ENCODE data around the gene VPS35L. TPM values are rescaled to one million over a fixed set of nuclear protein-coding genes. Genes with fewer than 3 reads are reported as not detected.

The VPS35L gene
- total and polyA plus RNA-seq, 10 of the 15 experiments (the other 5 are each of a cell fraction or from before 2014, with no cell fraction given) = 14.9 to 44.1 (median 26.3) TPM

- TF ChIP-seq CUX1 (IDR thresholded peaks at IDR 0.05; ENCODE audit: insufficient replicate concordance, low read depth, low read length) (no peak), NFYB (IDR thresholded peaks at IDR 0.05; ENCODE audit: insufficient read depth, low read depth, low read length) (no peak), KAT2A (conservative IDR thresholded peaks at IDR 0.05; ENCODE audit: control insufficient read depth, low read depth, low read length) (no peak), USF1 (IDR thresholded peaks at IDR 0.05; ENCODE audit: borderline replicate concordance, extremely low read length, insufficient read depth, low read depth, low read length) (peak; percentile 83), MLLT1 (IDR thresholded peaks at IDR 0.05) (peak; percentile 71), SP1 (IDR thresholded peaks at IDR 0.05; ENCODE audit: low read depth, low read length) (no peak), BCL3 (IDR thresholded peaks at IDR 0.05; ENCODE audit: borderline replicate concordance, insufficient read depth, low read depth, low read length, poor library complexity, severe bottlenecking) (peak; percentile 33), IKZF2 (IDR thresholded peaks at IDR 0.05) (peak; percentile 28 to 36; a peak in 3 of 4 replicates), HDAC2 (IDR thresholded peaks at IDR 0.05) (no peak), ATF3 (IDR thresholded peaks at IDR 0.05; ENCODE audit: borderline replicate concordance, extremely low read depth, low read depth, low read length) (peak; percentile 58; the same call in 1 of the 2 replicates), SREBF2 (IDR thresholded peaks at IDR 0.05; ENCODE audit: low read length) (no peak), NR2C1 (IDR thresholded peaks at IDR 0.05) (peak; percentile 93), RELA (IDR thresholded peaks at IDR 0.05; ENCODE audit: borderline replicate concordance, partially characterized antibody) (no peak), EP300 (IDR thresholded peaks at IDR 0.05; ENCODE audit: borderline replicate concordance in 1 of 2, control insufficient read depth in 1 of 2, low read depth in 2 of 2, low read length in 2 of 2) (no peak), NR2F1 (conservative IDR thresholded peaks at IDR 0.05) (peak; percentile 61), KLF5 (IDR thresholded peaks at IDR 0.05; ENCODE audit: partially characterized antibody) (peak; percentile 7), RAD51 (IDR thresholded peaks at IDR 0.05) (peak; percentile 92), SMAD1 (IDR thresholded peaks at IDR 0.05; ENCODE audit: low read depth, partially characterized antibody) (no peak), RB1 (IDR thresholded peaks at IDR 0.05; ENCODE audit: borderline replicate concordance) (peak; percentile 50; the same call in 1 of the 2 replicates), ZNF217 (IDR thresholded peaks at IDR 0.05) (no peak)
Measured at GRCh38 chr16:19555186-19555937, at the start of gene VPS35L (continued).
